Uterus (tissue), 2 donors: ENCODE measurements around the gene TBL1X.

Experiments used
- CTCF ChIP-seq, 4 experiments: fragments of 200-600 bp in 2 of 4; fragments of 450-650 bp in 2 of 4; sonication (generic) in 2 of 4; IDR thresholded peaks; one replicate each; pipeline ENCODE4 v1.5.1; 2016 to 2019; ENCODE audit warnings: antibody characterized with exemption in 4 of 4, mild to moderate bottlenecking in 2 of 4, moderate library complexity in 1 of 4
- POLR2A ChIP-seq, 2 donors: fragments of 450-650 bp; IDR thresholded peaks; one replicate each; pipeline ENCODE4 v1.6.1; 2016; ENCODE audit warnings: antibody characterized with exemption in 2 of 2, mild to moderate bottlenecking in 1 of 2, moderate library complexity in 1 of 2

DNA sequence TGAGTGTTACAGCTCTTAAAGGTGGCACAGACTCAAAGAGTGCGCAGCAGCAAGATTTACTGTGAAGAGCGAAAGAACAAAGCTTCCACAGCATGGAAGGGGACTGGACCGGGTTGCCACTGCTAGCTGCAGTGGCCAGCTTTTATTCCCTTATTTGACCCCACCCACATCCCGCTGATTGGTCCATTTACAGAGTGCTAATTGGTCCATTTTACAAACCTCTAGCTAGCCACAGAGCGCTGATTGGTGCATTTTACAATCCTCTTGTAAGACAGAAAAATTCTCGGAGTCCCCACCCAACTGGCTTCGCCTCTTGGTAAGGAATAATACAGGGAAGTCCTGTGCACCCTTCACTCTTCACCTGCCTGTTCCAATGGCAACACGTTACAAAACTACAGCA is 319.5 kb downstream of the TBL1X start:
- no peak for TF ChIP-seq CTCF (IDR thresholded peaks at IDR 0.05)
- TF ChIP-seq POLR2A (IDR thresholded peaks at IDR 0.05), result no peak
